Activated naive CD8-positive, alpha-beta T cell treated with anti-CD3 and anti-CD28 coated beads, Interleukin-2, amount 50 U/mL, for 24 hours (primary cell): ENCODE data around the gene CD40.

Experiments used
- ATAC-seq: fragments of 150-1000 bp; cut with Tn5 transposase; one replicate; pipeline ENCODE4 v1.10.0; 2021
- DNase-seq: peaks from one replicate; pipeline ENCODE4 v3.0.0; 2021
- H3K27ac Mint-ChIP-seq: one replicate; pipeline ENCODE4 v1.8.0; 2021; ENCODE audit warnings: mild to moderate bottlenecking, mixed read lengths
- H3K27me3 Mint-ChIP-seq: one replicate; pipeline ENCODE4 v1.8.0; 2021; ENCODE audit warnings: mixed read lengths
- H3K36me3 Mint-ChIP-seq: one replicate; pipeline ENCODE4 v1.8.0; 2021; ENCODE audit warnings: low read depth, mixed read lengths
- H3K4me1 Mint-ChIP-seq: one replicate; pipeline ENCODE4 v1.8.0; 2021; ENCODE audit warnings: mixed read lengths
- H3K4me3 Mint-ChIP-seq: one replicate; pipeline ENCODE4 v1.8.0; 2021; ENCODE audit warnings: mild to moderate bottlenecking, moderate library complexity, mixed read lengths
- H3K9me3 Mint-ChIP-seq: one replicate; pipeline ENCODE4 v1.8.0; 2021; ENCODE audit warnings: mixed read lengths

Gene CD40

GRCh38 chr20:46122516-46123481 lies 4.7 kb downstream of the CD40 start:
- Mint-ChIP-seq H3K9me3 (no peaks in the 10 kb centered on the region), H3K36me3 (peaks cover 13% of the 10 kb centered on the region), H3K27me3 (peaks cover 2% of the 10 kb centered on the region), H3K4me1 (peaks cover 15% of the 10 kb centered on the region), H3K27ac (no peak overlapping the region), H3K4me3 (no peak overlapping the region)
- ATAC-seq (no peak), DNase-seq (no peak)

DNA sequence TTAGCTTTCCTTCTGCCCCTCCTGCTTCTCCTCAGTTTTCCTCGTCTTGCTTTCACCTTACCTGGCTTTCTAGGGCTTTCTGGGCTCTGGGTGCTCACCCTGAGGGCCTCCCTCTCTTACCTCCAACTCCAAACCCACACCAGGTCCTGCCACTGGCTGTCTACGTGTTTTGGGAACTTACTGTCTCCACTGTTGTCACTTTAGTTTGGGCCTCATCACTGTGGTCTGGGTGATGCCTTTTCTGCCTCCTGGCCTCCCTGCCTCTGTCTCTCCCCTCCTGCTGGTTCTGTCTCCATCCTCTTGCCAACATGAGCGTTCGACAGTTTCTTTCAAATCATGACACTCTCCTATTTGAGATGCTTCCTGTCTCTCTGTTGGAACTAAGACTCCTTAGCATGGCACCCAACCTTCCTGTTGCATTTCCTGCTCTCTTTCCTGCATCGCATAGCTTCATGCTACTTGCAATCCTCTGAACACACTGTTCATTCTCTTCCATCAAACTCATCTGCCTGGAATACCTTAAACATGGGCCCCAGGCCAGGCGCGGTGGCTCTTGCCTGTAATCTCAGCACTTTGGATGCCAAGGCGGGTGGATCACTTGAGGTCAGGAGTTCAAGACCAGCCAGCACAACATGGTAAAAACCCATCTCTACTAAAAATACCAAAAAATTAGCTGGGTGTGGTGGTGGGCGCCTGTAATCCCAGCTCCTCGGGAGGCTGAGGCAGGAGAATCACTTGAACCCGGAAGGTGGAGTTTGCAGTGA lies 5.5 kb downstream of the CD40 start:
- no peak for DNase-seq
- H3K27me3 Mint-ChIP-seq: no peaks in the 10 kb centered on the region
- no peak for ATAC-seq
- H3K4me1 Mint-ChIP-seq: peaks cover 10% of the 10 kb centered on the region
- peaks cover 15% of the 10 kb centered on the region for H3K36me3 Mint-ChIP-seq
- no peaks in the 10 kb centered on the region for H3K9me3 Mint-ChIP-seq
- H3K4me3 Mint-ChIP-seq: no peak overlapping the region
- H3K27ac Mint-ChIP-seq: no peak overlapping the region

DNA sequence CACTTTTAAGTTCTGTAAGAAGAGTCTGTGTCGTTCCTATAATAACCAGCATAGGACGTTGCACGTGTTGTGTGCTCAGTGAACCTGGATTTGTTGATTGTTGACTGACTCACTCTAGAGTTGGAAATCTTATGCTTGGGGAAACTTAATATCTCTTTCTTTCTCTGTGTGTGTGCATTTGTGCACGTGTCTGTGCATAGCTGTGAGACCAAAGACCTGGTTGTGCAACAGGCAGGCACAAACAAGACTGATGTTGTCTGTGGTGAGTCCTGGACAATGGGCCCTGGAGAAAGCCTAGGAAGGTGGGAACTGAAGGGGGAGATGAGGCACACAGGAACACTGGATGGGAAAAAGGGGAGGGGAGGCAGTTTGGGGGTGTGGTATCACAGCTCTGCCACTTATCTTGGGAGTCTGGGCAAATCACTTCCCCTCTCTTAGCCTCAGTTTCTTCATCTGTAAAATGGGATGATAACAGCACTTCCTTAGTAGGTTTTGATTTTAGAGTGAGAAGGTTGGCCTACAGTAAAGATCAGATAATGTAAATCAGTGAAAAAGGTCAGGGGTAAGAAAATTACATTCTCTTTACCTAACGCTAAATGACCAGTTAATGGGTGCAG lies 8.4 kb downstream of the CD40 start:
- Mint-ChIP-seq H3K4me3 (no peak overlapping the region), H3K9me3 (no peaks in the 10 kb centered on the region), H3K4me1 (peaks cover 5% of the 10 kb centered on the region), H3K36me3 (peaks cover 14% of the 10 kb centered on the region), H3K27ac (no peak overlapping the region), H3K27me3 (peaks cover 16% of the 10 kb centered on the region)
- ATAC-seq: no peak
- DNase-seq: no peak

GRCh38 chr20:46127396-46128010 lies 9.4 kb downstream of the CD40 start:
- no peak for ATAC-seq
- no peak overlapping the region for H3K27ac Mint-ChIP-seq
- no peaks in the 10 kb centered on the region for H3K4me1 Mint-ChIP-seq

GRCh38 chr20:46128310-46129151 lies 10.4 kb downstream of the CD40 start:
- peaks cover 28% of the 10 kb centered on the region for H3K27me3 Mint-ChIP-seq
- H3K27ac Mint-ChIP-seq: no peak overlapping the region
- peaks cover 13% of the 10 kb centered on the region for H3K36me3 Mint-ChIP-seq
- H3K4me1 Mint-ChIP-seq: peaks cover 4% of the 10 kb centered on the region
- H3K9me3 Mint-ChIP-seq: no peaks in the 10 kb centered on the region
- DNase-seq (no peak), ATAC-seq (no peak)
- no peak overlapping the region for H3K4me3 Mint-ChIP-seq

More at GRCh38 chr20:46127396-46128010, 9.4 kb downstream of the CD40 start:
- Mint-ChIP-seq H3K27me3 (peaks cover 21% of the 10 kb centered on the region), H3K4me3 (no peak overlapping the region), H3K9me3 (no peaks in the 10 kb centered on the region), H3K36me3 (peaks cover 13% of the 10 kb centered on the region)
- DNase-seq: no peak

GRCh38 chr20:46129955-46130481 lies 11.9 kb downstream of the CD40 start:
- Mint-ChIP-seq H3K36me3 (peaks cover 9% of the 10 kb centered on the region), H3K27ac (no peak overlapping the region), H3K27me3 (peaks cover 34% of the 10 kb centered on the region), H3K9me3 (no peaks in the 10 kb centered on the region), H3K4me3 (no peak overlapping the region), H3K4me1 (peaks cover 4% of the 10 kb centered on the region)
- peak; percentile 41 for ATAC-seq
- no peak for DNase-seq

DNA sequence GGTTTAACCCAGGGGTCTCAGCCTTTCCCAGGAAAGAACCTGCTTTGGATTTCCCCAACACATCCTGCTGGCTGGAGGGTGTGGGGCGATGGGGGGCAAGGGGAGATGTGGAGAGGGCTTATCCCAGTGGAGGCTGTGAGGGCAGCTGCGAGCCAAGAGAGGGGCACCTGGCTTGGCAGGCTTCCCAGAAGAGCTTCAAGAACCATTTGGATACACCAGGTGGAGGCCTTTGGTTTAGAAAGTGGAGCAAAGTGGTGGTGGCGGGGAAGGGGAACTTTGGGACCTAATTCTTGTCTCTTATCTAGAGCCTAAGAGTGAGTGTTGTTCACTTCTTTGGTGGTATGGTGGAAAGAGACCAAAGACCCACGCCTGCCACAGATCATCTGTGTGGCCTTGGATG lies 12.4 kb downstream of the CD40 start:
- Mint-ChIP-seq H3K9me3 (no peaks in the 10 kb centered on the region), H3K36me3 (peaks cover 8% of the 10 kb centered on the region), H3K27ac (no peak overlapping the region), H3K27me3 (peaks cover 35% of the 10 kb centered on the region), H3K4me1 (peaks cover 4% of the 10 kb centered on the region), H3K4me3 (no peak overlapping the region)
- ATAC-seq (no peak), DNase-seq (no peak)

GRCh38 chr20:46131396-46131795 lies 13.3 kb downstream of the CD40 start:
- H3K4me1 Mint-ChIP-seq: peaks cover 4% of the 10 kb centered on the region
- H3K27ac Mint-ChIP-seq: no peak overlapping the region
- peaks cover 40% of the 10 kb centered on the region for H3K27me3 Mint-ChIP-seq
- no peak for ATAC-seq
- DNase-seq: no peak
- no peaks in the 10 kb centered on the region for H3K9me3 Mint-ChIP-seq
- peaks cover 7% of the 10 kb centered on the region for H3K36me3 Mint-ChIP-seq
- no peak overlapping the region for H3K4me3 Mint-ChIP-seq

DNA sequence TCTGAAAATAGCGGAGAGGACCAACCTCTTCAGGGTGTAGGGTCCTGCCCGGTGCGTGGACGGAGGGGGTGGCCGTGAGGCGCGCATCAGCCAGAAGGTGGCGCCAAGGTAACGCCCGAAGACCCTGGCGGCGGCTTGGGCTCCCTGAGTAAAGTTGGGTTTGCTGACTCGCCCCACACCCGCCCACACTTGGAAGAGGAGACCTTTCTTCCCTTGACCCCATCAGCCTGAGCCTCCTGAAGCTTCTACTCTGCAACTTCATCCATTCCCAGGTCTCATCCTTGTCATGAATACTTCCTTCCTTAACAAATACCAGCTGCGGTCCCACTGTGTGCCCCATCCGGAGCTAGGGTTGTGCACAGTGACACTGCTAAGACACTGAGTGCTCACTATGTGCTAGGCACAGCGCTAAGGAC lies 14.6 kb downstream of the CD40 start:
- H3K27me3 Mint-ChIP-seq: peaks cover 46% of the 10 kb centered on the region
- peak; percentile 73 for DNase-seq
- peak; percentile 71 for ATAC-seq
- H3K36me3 Mint-ChIP-seq: peaks cover 3% of the 10 kb centered on the region
- no peaks in the 10 kb centered on the region for H3K9me3 Mint-ChIP-seq
- H3K4me1 Mint-ChIP-seq: peaks cover 4% of the 10 kb centered on the region
- H3K27ac Mint-ChIP-seq: no peak overlapping the region
- H3K4me3 Mint-ChIP-seq: no peak overlapping the region

DNA sequence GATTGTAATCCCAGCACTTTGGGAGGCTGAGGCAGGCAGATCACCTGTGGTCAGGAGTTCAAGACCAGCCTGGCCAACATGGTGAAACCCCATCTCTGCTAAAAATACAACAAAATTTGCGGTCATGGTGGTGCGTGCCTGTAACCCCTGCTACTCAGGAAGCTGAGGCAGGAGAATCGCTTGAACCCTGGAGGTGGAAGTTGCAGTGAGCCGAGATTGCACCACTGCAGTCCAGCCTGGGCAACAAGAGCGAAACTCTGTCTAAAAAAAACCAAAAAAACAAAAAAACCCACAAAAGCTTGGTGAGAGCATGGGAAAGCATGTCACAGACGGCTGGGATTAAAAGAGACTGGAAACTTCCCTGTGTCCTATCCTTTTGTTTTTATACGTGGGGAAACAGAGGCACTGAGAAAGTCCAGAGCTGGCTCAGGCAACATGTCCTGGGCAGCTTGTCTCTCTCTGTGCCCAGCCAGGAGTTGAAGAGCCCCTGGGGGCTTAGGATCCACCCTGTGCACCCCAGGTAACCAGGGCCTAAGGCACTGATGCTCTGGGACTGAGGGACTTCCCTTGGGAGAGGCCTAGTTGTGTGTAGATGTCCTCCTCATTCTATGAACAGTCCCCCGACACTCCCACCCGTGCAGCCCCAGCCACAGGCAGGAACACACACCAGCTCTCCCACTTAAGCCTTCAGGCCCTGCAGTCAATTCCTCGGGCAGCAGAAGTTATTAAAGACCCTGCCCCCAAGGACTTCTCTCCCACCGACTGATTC lies 16.0 kb downstream of the CD40 start:
- Mint-ChIP-seq H3K4me1 (peaks cover 4% of the 10 kb centered on the region), H3K36me3 (no peaks in the 10 kb centered on the region), H3K27ac (no peak overlapping the region), H3K9me3 (no peaks in the 10 kb centered on the region), H3K4me3 (no peak overlapping the region), H3K27me3 (peaks cover 50% of the 10 kb centered on the region)
- no peak for ATAC-seq
- no peak for DNase-seq

- Mint-ChIP-seq H3K9me3 (no peaks in the 10 kb centered on the region), H3K4me1 (peaks cover 4% of the 10 kb centered on the region), H3K4me3 (no peak overlapping the region), H3K27ac (no peak overlapping the region), H3K36me3 (no peaks in the 10 kb centered on the region), H3K27me3 (peaks cover 51% of the 10 kb centered on the region)
- DNase-seq: no peak
- no peak for ATAC-seq
Measured at GRCh38 chr20:46134716-46135115, 16.6 kb downstream of the CD40 start.

DNA sequence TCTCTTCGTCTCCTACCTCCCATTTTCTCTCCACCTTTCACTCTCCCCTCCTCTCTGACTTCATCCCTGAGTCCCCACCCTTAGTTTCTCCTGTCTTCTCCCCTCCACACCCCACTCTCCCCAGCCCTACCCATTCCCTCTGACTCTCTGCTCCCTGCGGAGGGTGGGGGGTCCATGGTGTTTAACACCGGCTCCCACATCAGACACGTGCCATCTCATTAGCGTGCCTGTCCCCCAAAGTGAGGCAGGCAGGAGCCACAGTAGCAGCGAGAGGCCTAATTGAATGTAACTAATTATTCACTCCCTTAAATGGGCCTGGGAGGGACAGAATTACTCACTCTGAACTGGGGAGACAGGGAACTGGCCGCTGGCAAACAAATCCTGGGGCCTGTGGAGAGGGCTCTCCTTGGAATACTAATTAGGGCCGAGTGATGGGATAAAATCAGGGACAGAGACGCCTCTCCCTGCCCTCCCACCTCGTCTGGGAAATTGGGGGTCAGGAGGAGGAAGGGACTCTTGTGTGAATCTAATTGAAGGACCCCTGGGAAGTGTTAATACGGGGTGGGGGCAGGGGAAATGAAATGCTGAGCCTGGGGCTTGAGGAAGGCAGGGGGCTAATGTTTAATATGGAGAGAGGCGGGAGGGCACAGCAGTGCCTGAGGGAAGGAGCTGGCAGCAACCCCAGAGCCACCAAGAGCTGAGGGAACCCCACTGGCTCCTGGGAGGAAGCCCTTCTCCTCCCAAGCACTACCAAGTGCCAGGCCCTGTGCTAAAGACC lies 17.9 kb downstream of the CD40 start:
- no peak overlapping the region for H3K4me3 Mint-ChIP-seq
- H3K9me3 Mint-ChIP-seq: no peaks in the 10 kb centered on the region
- ATAC-seq (no peak), DNase-seq (no peak)
- peaks cover 43% of the 10 kb centered on the region for H3K27me3 Mint-ChIP-seq
- H3K36me3 Mint-ChIP-seq: no peaks in the 10 kb centered on the region
- peaks cover 4% of the 10 kb centered on the region for H3K4me1 Mint-ChIP-seq
- H3K27ac Mint-ChIP-seq: no peak overlapping the region
